Astrocyte of the cerebellum (primary cell): ENCODE measurements around the gene NDOR1.

Experiments
- DNase-seq: peaks from one replicate; pipeline ENCODE4 v3.0.0-alpha.2; 2011; ENCODE audit warnings: low read depth
- H3K4me3 ChIP-seq: 2 replicates; pipeline ENCODE4 v1.5.1; 2011; ENCODE audit warnings: mild to moderate bottlenecking, low read depth, low read length, moderate library complexity
- CTCF ChIP-seq: IDR thresholded peaks from 2 replicates; pipeline ENCODE4 v1.5.1; 2012; ENCODE audit warnings: low read length, low read depth, moderate library complexity, mild to moderate bottlenecking; ENCODE audit errors: missing control alignments
- in situ Hi-C: cut with HindIII; loops from 2 replicates; pipeline ENCODE4 v1.10.0; 2017; ENCODE audit warnings: low sequenced_read_pairs

Gene NDOR1

GRCh38 chr9:137204731-137205125, 772 bp upstream of the NDOR1 start:
- H3K4me3 ChIP-seq = peak overlapping the region; percentile 91
- in situ Hi-C loops = no loop called here
- no peak for DNase-seq
- no peak for TF ChIP-seq CTCF

GRCh38 chr9:137206602-137207001, 1.1 kb downstream of the NDOR1 start:
- no peak for TF ChIP-seq CTCF
- DNase-seq = no peak
- in situ Hi-C loops = no loop called here
- peak overlapping the region; percentile 91 for H3K4me3 ChIP-seq

- in situ Hi-C loops = no loop called here
- H3K4me3 ChIP-seq = no peak overlapping the region
- no peak for TF ChIP-seq CTCF
- DNase-seq = no peak
Observed at GRCh38 chr9:137211532-137211931, 6.0 kb downstream of the NDOR1 start.

GRCh38 chr9:137212520-137212919, 7.0 kb downstream of the NDOR1 start:
- H3K4me3 ChIP-seq = no peak overlapping the region
- DNase-seq = no peak
- no peak for TF ChIP-seq CTCF
- in situ Hi-C loops = no loop called here

- no peak overlapping the region for H3K4me3 ChIP-seq
- DNase-seq = no peak
- TF ChIP-seq CTCF = no peak
- in situ Hi-C loops = no loop called here
Observed at GRCh38 chr9:137213160-137214060, 7.9 kb downstream of the NDOR1 start.

GRCh38 chr9:137214620-137215019, 9.1 kb downstream of the NDOR1 start:
- DNase-seq = no peak
- in situ Hi-C loops = no loop called here
- no peak for TF ChIP-seq CTCF
- no peak overlapping the region for H3K4me3 ChIP-seq
